OCI-LY3 (cell line): Measurements from ENCODE around the gene COPZ2.

ENCODE experiments used
- H2AFZ ChIP-seq: fragments of 200-600, 300-600 bp; shearing (Covaris generic); 2 replicates; pipeline ENCODE4 v1.6.0; 2014; ENCODE audit warnings: antibody characterized with exemption, low read depth, low read length
- H3K27ac ChIP-seq: fragments of 200-600, 300-600 bp; sonication (generic); 2 replicates; pipeline ENCODE4 v1.5.1; 2014; ENCODE audit warnings: mild to moderate bottlenecking, low read length, moderate library complexity, mixed read lengths
- H3K27me3 ChIP-seq: fragments of 200-600, 300-600 bp; sonication (generic); 2 replicates; pipeline ENCODE4 v1.6.1; 2014; ENCODE audit warnings: low read depth, low read length, mixed read lengths
- H3K36me3 ChIP-seq: fragments of 200-600, 300-600 bp; sonication (generic); replicated peaks from 2 replicates; pipeline ENCODE3; 2014; ENCODE audit warnings: low read depth, low read length, mixed read lengths
- H3K4me1 ChIP-seq: fragments of 300-600, 200-600 bp; sonication (generic); 2 replicates; pipeline ENCODE4 v1.6.1; 2014; ENCODE audit warnings: low read length, mixed read lengths
- H3K4me2 ChIP-seq: fragments of 200-600, 300-600 bp; sonication (generic); 2 replicates; pipeline ENCODE4 v1.6.1; 2014; ENCODE audit warnings: low read length, mixed read lengths
- H3K4me3 ChIP-seq: fragments of 300-600, 200-600 bp; sonication (generic); 2 replicates; pipeline ENCODE4 v1.5.1; 2014; ENCODE audit warnings: antibody characterized with exemption, mild to moderate bottlenecking, low read length, moderate library complexity
- H3K79me2 ChIP-seq: fragments of 300-600, 200-600 bp; shearing (Covaris generic); 2 replicates; pipeline ENCODE4 v1.6.1; 2014; ENCODE audit warnings: mild to moderate bottlenecking, low read length, mixed read lengths
- H3K9ac ChIP-seq: fragments of 300-600, 200-600 bp; shearing (Covaris generic); 2 replicates; pipeline ENCODE4 v1.6.0; 2014; ENCODE audit warnings: mild to moderate bottlenecking, low read length, moderate library complexity
- H3K9me3 ChIP-seq: fragments of 200-600, 300-600 bp; shearing (Covaris generic); 2 replicates; pipeline ENCODE4 v1.6.1; 2014; ENCODE audit warnings: low read length, mixed read lengths; ENCODE audit not compliant: insufficient read depth
- H4K20me1 ChIP-seq: fragments of 200-600, 300-600 bp; sonication (generic); 2 replicates; pipeline ENCODE4 v1.6.1; 2016; ENCODE audit warnings: low read length, mixed read lengths; ENCODE audit not compliant: insufficient read depth
- EZH2phosphoT487 ChIP-seq: fragments of 200-600 bp; shearing (Covaris generic); IDR thresholded peaks from 2 replicates; pipeline ENCODE4 v1.6.1; 2018; ENCODE audit warnings: antibody characterized with exemption, mixed run types, low read depth
- TF ChIP-seq, protein P1 (sequence below): fragments of 200-600, 300-600 bp; sonication (generic); IDR thresholded peaks from 2 replicates; pipeline ENCODE4 v1.5.1; 2014; ENCODE audit warnings: antibody characterized with exemption, low read length, low read depth

The COPZ2 gene

DNA sequence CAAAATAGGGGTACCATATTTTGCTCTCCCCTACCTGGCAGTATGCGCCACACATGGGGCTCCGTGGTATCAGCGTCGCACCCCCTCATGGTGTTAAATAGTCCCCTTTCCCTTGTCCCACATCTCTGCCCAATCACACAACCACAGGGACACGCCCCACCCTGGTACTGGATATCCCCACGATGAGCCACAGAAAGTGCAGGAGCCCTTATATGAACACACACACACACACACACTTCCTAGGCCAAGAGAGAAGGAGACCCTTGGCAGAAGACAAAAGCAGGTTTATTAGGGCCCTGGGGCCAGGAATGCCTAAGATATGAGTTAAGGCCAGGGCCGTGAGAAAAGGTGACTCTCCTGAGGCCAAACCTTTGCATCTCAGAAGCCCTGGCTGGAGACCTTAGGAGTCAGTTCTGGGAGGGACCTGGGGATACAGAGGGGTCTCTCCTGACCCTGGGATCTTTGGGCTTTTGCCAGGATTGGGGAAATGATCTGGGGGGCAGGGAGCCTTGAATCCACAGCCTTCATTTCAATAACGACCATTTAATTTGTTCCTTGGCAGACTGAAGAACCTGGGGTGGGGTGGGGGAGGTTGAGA lies 11.6 kb downstream of the COPZ2 start:
- H4K20me1 ChIP-seq, result no peaks in the 10 kb centered on the region
- H3K27me3 ChIP-seq, result no peaks in the 10 kb centered on the region
- no peaks in the 10 kb centered on the region for H3K9me3 ChIP-seq
- peak overlapping the region; percentile 100 for H3K4me2 ChIP-seq
- no peak overlapping the region; the same call in 1 of the 2 replicates for H2AFZ ChIP-seq
- TF ChIP-seq, protein P1, sequence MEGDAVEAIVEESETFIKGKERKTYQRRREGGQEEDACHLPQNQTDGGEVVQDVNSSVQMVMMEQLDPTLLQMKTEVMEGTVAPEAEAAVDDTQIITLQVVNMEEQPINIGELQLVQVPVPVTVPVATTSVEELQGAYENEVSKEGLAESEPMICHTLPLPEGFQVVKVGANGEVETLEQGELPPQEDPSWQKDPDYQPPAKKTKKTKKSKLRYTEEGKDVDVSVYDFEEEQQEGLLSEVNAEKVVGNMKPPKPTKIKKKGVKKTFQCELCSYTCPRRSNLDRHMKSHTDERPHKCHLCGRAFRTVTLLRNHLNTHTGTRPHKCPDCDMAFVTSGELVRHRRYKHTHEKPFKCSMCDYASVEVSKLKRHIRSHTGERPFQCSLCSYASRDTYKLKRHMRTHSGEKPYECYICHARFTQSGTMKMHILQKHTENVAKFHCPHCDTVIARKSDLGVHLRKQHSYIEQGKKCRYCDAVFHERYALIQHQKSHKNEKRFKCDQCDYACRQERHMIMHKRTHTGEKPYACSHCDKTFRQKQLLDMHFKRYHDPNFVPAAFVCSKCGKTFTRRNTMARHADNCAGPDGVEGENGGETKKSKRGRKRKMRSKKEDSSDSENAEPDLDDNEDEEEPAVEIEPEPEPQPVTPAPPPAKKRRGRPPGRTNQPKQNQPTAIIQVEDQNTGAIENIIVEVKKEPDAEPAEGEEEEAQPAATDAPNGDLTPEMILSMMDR, result no peak
- TF ChIP-seq EZH2phosphoT487, result no peak
- H3K79me2 ChIP-seq, result no peaks in the 10 kb centered on the region
- H3K9ac ChIP-seq, result peak overlapping the region; percentile 56
- peaks cover 20% of the 10 kb centered on the region for H3K4me1 ChIP-seq
- peak overlapping the region; percentile 83 for H3K4me3 ChIP-seq
- no peaks in the 10 kb centered on the region for H3K36me3 ChIP-seq
- H3K27ac ChIP-seq, result no peak overlapping the region

- H4K20me1 ChIP-seq, result no peaks in the 10 kb centered on the region
- H3K4me1 ChIP-seq, result peaks cover 20% of the 10 kb centered on the region
- H2AFZ ChIP-seq, result peak overlapping the region; percentile 85
- H3K4me3 ChIP-seq, result peak overlapping the region; percentile 83
- H3K9me3 ChIP-seq, result no peaks in the 10 kb centered on the region
- H3K4me2 ChIP-seq, result peak overlapping the region; percentile 100
- no peak overlapping the region for H3K27ac ChIP-seq
- no peak for TF ChIP-seq EZH2phosphoT487
- TF ChIP-seq, protein P1, result peak; percentile 76
- H3K27me3 ChIP-seq, result peaks cover 3% of the 10 kb centered on the region; the same call in 1 of the 2 replicates
- no peaks in the 10 kb centered on the region for H3K36me3 ChIP-seq
- no peaks in the 10 kb centered on the region for H3K79me2 ChIP-seq
- H3K9ac ChIP-seq, result peak overlapping the region; percentile 56
Observed at GRCh38 chr17:48025040-48025903, 12.3 kb downstream of the COPZ2 start.

DNA sequence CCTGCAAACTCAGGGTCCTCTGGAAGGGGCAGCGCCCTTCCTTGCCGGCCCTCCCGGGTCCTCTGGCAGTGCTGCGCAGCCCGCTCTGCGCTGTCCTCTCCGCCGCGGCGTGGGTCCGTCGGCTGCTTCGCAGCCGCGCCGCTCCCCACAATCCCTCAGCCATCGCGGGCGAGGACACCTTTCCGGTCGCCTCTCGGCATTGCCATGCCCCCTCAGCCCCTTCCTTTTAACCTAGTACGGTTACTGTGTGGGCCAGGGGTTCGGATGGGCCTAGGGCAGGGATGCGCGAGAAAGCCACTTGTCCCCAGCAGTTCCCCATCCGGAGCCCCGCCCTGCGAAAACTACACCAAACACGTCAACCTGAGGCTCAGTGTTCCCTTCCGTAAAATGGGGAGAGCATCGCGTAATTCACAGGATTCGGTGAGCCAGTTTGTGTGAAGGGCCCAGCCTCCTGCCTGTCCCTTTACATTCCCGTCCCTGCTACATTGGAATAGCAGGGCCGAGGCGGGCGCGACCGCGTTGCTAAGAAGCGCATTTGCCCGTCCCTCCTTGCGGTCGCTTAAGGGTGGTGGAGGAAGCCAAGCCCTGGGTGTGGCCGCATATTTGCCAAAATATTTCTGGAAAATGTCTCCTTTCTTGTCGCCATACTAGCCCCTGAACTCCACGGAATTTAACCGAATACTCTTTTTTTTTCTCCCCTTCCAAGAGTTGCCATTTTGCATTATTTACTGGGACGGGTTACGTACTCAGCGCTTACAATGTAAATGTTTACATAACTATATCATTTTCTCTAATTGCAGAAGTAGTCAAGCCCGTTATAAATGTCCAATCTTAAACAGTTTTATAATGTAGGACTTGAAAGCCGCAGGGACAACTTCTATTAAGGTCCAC lies 13.2 kb downstream of the COPZ2 start:
- no peaks in the 10 kb centered on the region for H3K9me3 ChIP-seq
- no peaks in the 10 kb centered on the region for H3K36me3 ChIP-seq
- H3K79me2 ChIP-seq, result no peaks in the 10 kb centered on the region
- H4K20me1 ChIP-seq, result no peaks in the 10 kb centered on the region
- H3K4me2 ChIP-seq, result peak overlapping the region; percentile 98
- peaks cover 4% of the 10 kb centered on the region; the same call in 1 of the 2 replicates for H3K27me3 ChIP-seq
- TF ChIP-seq, protein P1, result no peak
- no peak for TF ChIP-seq EZH2phosphoT487
- H3K4me3 ChIP-seq, result peak overlapping the region; percentile 82
- H3K27ac ChIP-seq, result peak overlapping the region; percentile 51
- peak overlapping the region; percentile 85 for H2AFZ ChIP-seq
- peak overlapping the region; percentile 72 for H3K9ac ChIP-seq
- peaks cover 20% of the 10 kb centered on the region for H3K4me1 ChIP-seq
